Measurements from ENCODE around the gene MSRB1.

The MSRB1 gene

GRCh38 chr16:1890708-1891050, 52.3 kb downstream of the MSRB1 start:
- DNase-seq (ENCODE audit: low read depth), result no peak
- no peak overlapping the region for H3K4me3 ChIP-seq (ENCODE audit: low read depth, low read length)
- in situ Hi-C loops (cut with HindIII; ENCODE audit: low sequenced_read_pairs), result no loop called here
- TF ChIP-seq CTCF (IDR thresholded peaks at IDR 0.05; ENCODE audit: low read depth, low read length, missing control alignments), result no peak

GRCh38 chr16:1890024-1890707, 52.8 kb downstream of the MSRB1 start:
- no peak for DNase-seq (ENCODE audit: low read depth)
- H3K4me3 ChIP-seq (ENCODE audit: low read depth, low read length), result no peak overlapping the region
- TF ChIP-seq CTCF (IDR thresholded peaks at IDR 0.05; ENCODE audit: low read depth, low read length, missing control alignments), result no peak
- in situ Hi-C loops (cut with HindIII; ENCODE audit: low sequenced_read_pairs), result no loop called here

Measured in astrocyte of the cerebellum (primary cell).